Hepatocyte (in vitro differentiated cells): ENCODE data around the gene AGRN. TPM values are rescaled to one million over a fixed set of nuclear protein-coding genes. Genes with fewer than 3 reads are reported as not detected.
A peak's percentile ranks its signal among the peaks of the same experiment; 100 is the strongest.

ENCODE experiments used
- DNase-seq: peaks from one replicate; pipeline ENCODE4 v3.0.0-alpha.2; 2016; ENCODE audit warnings: low spot score
- H2AFZ ChIP-seq: fragments of 200-600 bp; sonication (generic); 2 replicates; pipeline ENCODE4 v1.6.0; 2016; ENCODE audit warnings: antibody characterized with exemption, mild to moderate bottlenecking
- H3K27ac ChIP-seq: fragments of 200-600 bp; sonication (generic); 2 replicates; pipeline ENCODE4 v1.5.1; 2016; ENCODE audit warnings: mild to moderate bottlenecking
- H3K27me3 ChIP-seq: fragments of 200-600 bp; sonication (generic); 2 replicates; pipeline ENCODE4 v1.6.1; 2016
- H3K36me3 ChIP-seq: fragments of 200-600 bp; sonication (generic); replicated peaks from 2 replicates; pipeline ENCODE4 v1.5.1; 2016; ENCODE audit warnings: low read depth; ENCODE audit not compliant: insufficient read depth
- H3K4me1 ChIP-seq: fragments of 200-600 bp; sonication (generic); 2 replicates; pipeline ENCODE4 v1.5.1; 2016; ENCODE audit warnings: mild to moderate bottlenecking, moderate library complexity; ENCODE audit not compliant: insufficient read depth
- H3K4me2 ChIP-seq: fragments of 200-600 bp; sonication (generic); 2 replicates; pipeline ENCODE4 v1.6.0; 2016
- H3K4me3 ChIP-seq: fragments of 200-600 bp; sonication (generic); 2 replicates; pipeline ENCODE4 v1.5.1; 2016; ENCODE audit warnings: mild to moderate bottlenecking
- H3K79me2 ChIP-seq: fragments of 200-600 bp; sonication (generic); 2 replicates; pipeline ENCODE4 v1.6.0; 2017; ENCODE audit warnings: mild to moderate bottlenecking
- H3K9me2 ChIP-seq: fragments of 200-600 bp; sonication (generic); replicated peaks from 2 replicates; pipeline ENCODE4 v1.6.0; 2017; ENCODE audit warnings: mild to moderate bottlenecking; ENCODE audit not compliant: insufficient read depth
- H3K9me3 ChIP-seq: fragments of 200-600 bp; sonication (generic); 2 replicates; pipeline ENCODE4 v1.5.1; 2016; ENCODE audit warnings: low read depth, mild to moderate bottlenecking
- H4K20me1 ChIP-seq: fragments of 200-600 bp; sonication (generic); 2 replicates; pipeline ENCODE4 v1.6.0; 2016; ENCODE audit warnings: mild to moderate bottlenecking; ENCODE audit not compliant: insufficient read depth, poor library complexity, severe bottlenecking
- CTCF ChIP-seq: fragments of 200-600 bp; sonication (generic); IDR thresholded peaks from 2 replicates; pipeline ENCODE4 v1.5.1; 2016; ENCODE audit warnings: antibody characterized with exemption, mild to moderate bottlenecking; ENCODE audit not compliant: poor library complexity
- EZH2 ChIP-seq: fragments of 200-600 bp; sonication (generic); IDR thresholded peaks from 2 replicates; pipeline ENCODE4 v1.6.1; 2016; ENCODE audit warnings: antibody characterized with exemption, mild to moderate bottlenecking, borderline replicate concordance
- EZH2phosphoT487 ChIP-seq: fragments of 200-600 bp; sonication (generic); IDR thresholded peaks from one replicate; pipeline ENCODE4 v1.6.1; 2018; ENCODE audit warnings: antibody characterized with exemption, mild to moderate bottlenecking, low read depth, moderate library complexity; ENCODE audit not compliant: unreplicated experiment, severe bottlenecking
- WGBS: methylation state at CpG from one replicate; pipeline ENCODE4 v1.1.6; 2016; ENCODE audit warnings: low lambda C conversion rate; ENCODE audit errors: missing lambda C conversion rate; 5-methylcytosine and 5-hydroxymethylcytosine counted together
- polyA plus RNA-seq: library from polyadenylated mRNA; unstranded; fragments of >200 nt; fragmentation: Nextera tagmentation; extraction: Ambion mirVana; gene quantifications from 2 replicates; pipeline ENCODE4 v1.2.1, GENCODE V29; 2016
- total RNA-seq: library from RNA; depleted of rRNA; stranded (reverse); fragments of >200 nt; gene quantifications from 2 replicates; pipeline ENCODE4 v1.2.3, GENCODE V29; 2014

Gene AGRN
- total and polyA plus RNA-seq, 2 experiments from 2014 or later = 53.3 to 81.8 TPM

- Histone ChIP-seq H3K4me1 (peaks cover 9% of the 10 kb centered on the region), H3K9me2 (no peaks in the 10 kb centered on the region), H3K36me3 (no peaks in the 10 kb centered on the region), H3K27ac (no peak overlapping the region), H3K9me3 (no peaks in the 10 kb centered on the region), H3K27me3 (peaks cover 16% of the 10 kb centered on the region), H3K4me3 (peak overlapping the region; percentile 73), H4K20me1 (no peaks in the 10 kb centered on the region), H3K79me2 (peaks cover 16% of the 10 kb centered on the region), H3K4me2 (peak overlapping the region; percentile 95), H2AFZ (no peak overlapping the region)
- no peak for TF ChIP-seq EZH2phosphoT487
- no peak for TF ChIP-seq CTCF
- peak; percentile 84 for TF ChIP-seq EZH2
- peak; percentile 64 for DNase-seq
- 31% methylated on average over 36 of the region's 75 CpGs for WGBS
Measured at GRCh38 chr1:997993-998744, 21.8 kb upstream of the AGRN start.

GRCh38 chr1:998745-998994, 21.2 kb upstream of the AGRN start:
- H3K9me3 ChIP-seq = no peaks in the 10 kb centered on the region
- WGBS = 0% methylated on average over 13 of the region's 27 CpGs
- H3K4me3 ChIP-seq = peak overlapping the region; percentile 73
- peaks cover 9% of the 10 kb centered on the region for H3K4me1 ChIP-seq
- peak overlapping the region; percentile 95 for H3K4me2 ChIP-seq
- H2AFZ ChIP-seq = no peak overlapping the region
- H3K9me2 ChIP-seq = no peaks in the 10 kb centered on the region
- TF ChIP-seq CTCF (no peak), EZH2phosphoT487 (no peak), EZH2 (no peak)
- peaks cover 16% of the 10 kb centered on the region for H3K79me2 ChIP-seq
- H3K27me3 ChIP-seq = peaks cover 16% of the 10 kb centered on the region
- H3K36me3 ChIP-seq = no peaks in the 10 kb centered on the region
- no peak overlapping the region for H3K27ac ChIP-seq
- no peak for DNase-seq
- no peaks in the 10 kb centered on the region for H4K20me1 ChIP-seq

GRCh38 chr1:998995-999724, 20.8 kb upstream of the AGRN start:
- Histone ChIP-seq H3K27me3 (peaks cover 16% of the 10 kb centered on the region), H3K9me2 (no peaks in the 10 kb centered on the region), H3K4me3 (peak overlapping the region; percentile 73), H3K4me1 (peaks cover 11% of the 10 kb centered on the region), H3K36me3 (no peaks in the 10 kb centered on the region), H3K4me2 (peak overlapping the region; percentile 95), H3K9me3 (no peaks in the 10 kb centered on the region), H2AFZ (no peak overlapping the region), H3K27ac (peak overlapping the region; percentile 99), H4K20me1 (no peaks in the 10 kb centered on the region), H3K79me2 (peaks cover 16% of the 10 kb centered on the region)
- 1% methylated on average over 63 of the region's 86 CpGs for WGBS
- peak; percentile 76 for DNase-seq
- peak; percentile 65 for TF ChIP-seq EZH2
- TF ChIP-seq EZH2phosphoT487 = no peak
- no peak for TF ChIP-seq CTCF
